ENCODE results near the gene EEFSEC.

EEFSEC gene

GRCh38 chr3:128408012-128408692 lies 254.9 kb downstream of the EEFSEC start:
- H3K9me3 ChIP-seq (ENCODE audit: control insufficient read depth in 1 of 2, low read length in 2 of 2), result no peaks in the 10 kb centered on the region
- H3K36me3 ChIP-seq (ENCODE audit: control insufficient read depth in 1 of 2, insufficient read depth in 2 of 2, low read length in 2 of 2), result no peaks in the 10 kb centered on the region
- H3K27ac ChIP-seq (ENCODE audit: low read length), result no peak overlapping the region
- H3K4me3 ChIP-seq (ENCODE audit: low read depth in 1 of 2, low read length in 2 of 2), result no peak overlapping the region
- H3K4me1 ChIP-seq (ENCODE audit: control insufficient read depth in 1 of 2, insufficient read depth in 2 of 2, low read length in 2 of 2), result no peaks in the 10 kb centered on the region
- H3K27me3 ChIP-seq (ENCODE audit: low read depth, low read length), result no peaks in the 10 kb centered on the region

GRCh38 chr3:128408693-128409623 lies 255.7 kb downstream of the EEFSEC start:
- no peaks in the 10 kb centered on the region for H3K9me3 ChIP-seq (ENCODE audit: control insufficient read depth in 1 of 2, low read length in 2 of 2)
- no peaks in the 10 kb centered on the region for H3K27me3 ChIP-seq (ENCODE audit: low read depth, low read length)
- H3K27ac ChIP-seq (ENCODE audit: low read length), result no peak overlapping the region
- H3K36me3 ChIP-seq (ENCODE audit: control insufficient read depth in 1 of 2, insufficient read depth in 2 of 2, low read length in 2 of 2), result no peaks in the 10 kb centered on the region
- no peaks in the 10 kb centered on the region for H3K4me1 ChIP-seq (ENCODE audit: control insufficient read depth in 1 of 2, insufficient read depth in 2 of 2, low read length in 2 of 2)
- H3K4me3 ChIP-seq (ENCODE audit: low read depth in 1 of 2, low read length in 2 of 2), result no peak overlapping the region

GRCh38 chr3:128409624-128410581 lies 256.6 kb downstream of the EEFSEC start:
- H3K4me3 ChIP-seq (ENCODE audit: low read depth in 1 of 2, low read length in 2 of 2), result no peak overlapping the region
- H3K36me3 ChIP-seq (ENCODE audit: control insufficient read depth in 1 of 2, insufficient read depth in 2 of 2, low read length in 2 of 2), result no peaks in the 10 kb centered on the region
- no peaks in the 10 kb centered on the region for H3K4me1 ChIP-seq (ENCODE audit: control insufficient read depth in 1 of 2, insufficient read depth in 2 of 2, low read length in 2 of 2)
- H3K27ac ChIP-seq (ENCODE audit: low read length), result no peak overlapping the region
- no peaks in the 10 kb centered on the region for H3K27me3 ChIP-seq (ENCODE audit: low read depth, low read length)
- no peaks in the 10 kb centered on the region for H3K9me3 ChIP-seq (ENCODE audit: control insufficient read depth in 1 of 2, low read length in 2 of 2)

GRCh38 chr3:128410669-128411573 lies 257.6 kb downstream of the EEFSEC start:
- H3K4me3 ChIP-seq (ENCODE audit: low read depth in 1 of 2, low read length in 2 of 2), result no peak overlapping the region
- no peak overlapping the region for H3K27ac ChIP-seq (ENCODE audit: low read length)
- H3K27me3 ChIP-seq (ENCODE audit: low read depth, low read length), result no peaks in the 10 kb centered on the region
- no peaks in the 10 kb centered on the region for H3K36me3 ChIP-seq (ENCODE audit: control insufficient read depth in 1 of 2, insufficient read depth in 2 of 2, low read length in 2 of 2)
- H3K9me3 ChIP-seq (ENCODE audit: control insufficient read depth in 1 of 2, low read length in 2 of 2), result no peaks in the 10 kb centered on the region
- H3K4me1 ChIP-seq (ENCODE audit: control insufficient read depth in 1 of 2, insufficient read depth in 2 of 2, low read length in 2 of 2), result no peaks in the 10 kb centered on the region

DNA sequence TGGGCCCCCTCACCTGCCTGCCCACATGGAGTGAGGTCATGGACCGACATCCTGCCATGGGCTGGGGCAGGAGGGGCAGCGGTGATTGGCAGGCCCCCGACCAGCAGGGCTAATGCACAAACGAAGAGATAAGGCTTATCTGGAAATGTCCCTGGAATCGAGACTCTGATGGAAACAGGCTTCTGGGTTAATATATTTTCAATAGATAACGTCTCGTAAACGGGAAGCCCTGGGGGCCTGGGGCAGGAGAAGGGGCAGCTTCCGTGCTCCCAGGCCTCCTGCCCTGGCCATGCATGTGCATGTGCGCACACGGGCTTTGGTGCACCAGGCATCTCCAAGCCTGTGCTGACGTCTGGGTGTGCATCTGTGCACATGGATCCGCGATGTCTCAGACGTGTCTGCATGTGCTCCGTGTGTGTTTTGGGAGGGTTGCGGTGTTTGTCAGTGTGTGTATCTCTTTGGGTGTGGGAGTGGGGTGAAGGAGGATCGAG lies 258.3 kb downstream of the EEFSEC start:
- no peaks in the 10 kb centered on the region for H3K27me3 ChIP-seq (ENCODE audit: low read depth, low read length)
- H3K4me1 ChIP-seq (ENCODE audit: control insufficient read depth in 1 of 2, insufficient read depth in 2 of 2, low read length in 2 of 2), result no peaks in the 10 kb centered on the region
- no peaks in the 10 kb centered on the region for H3K9me3 ChIP-seq (ENCODE audit: control insufficient read depth in 1 of 2, low read length in 2 of 2)
- no peaks in the 10 kb centered on the region for H3K36me3 ChIP-seq (ENCODE audit: control insufficient read depth in 1 of 2, insufficient read depth in 2 of 2, low read length in 2 of 2)
- no peak overlapping the region for H3K4me3 ChIP-seq (ENCODE audit: low read depth in 1 of 2, low read length in 2 of 2)
- H3K27ac ChIP-seq (ENCODE audit: low read length), result no peak overlapping the region

GRCh38 chr3:128412180-128413002 lies 259.1 kb downstream of the EEFSEC start:
- Histone ChIP-seq H3K27ac (ENCODE audit: low read length) (no peak overlapping the region), H3K9me3 (ENCODE audit: control insufficient read depth in 1 of 2, low read length in 2 of 2) (no peaks in the 10 kb centered on the region), H3K4me3 (ENCODE audit: low read depth in 1 of 2, low read length in 2 of 2) (no peak overlapping the region), H3K36me3 (ENCODE audit: control insufficient read depth in 1 of 2, insufficient read depth in 2 of 2, low read length in 2 of 2) (no peaks in the 10 kb centered on the region), H3K27me3 (ENCODE audit: low read depth, low read length) (no peaks in the 10 kb centered on the region), H3K4me1 (ENCODE audit: control insufficient read depth in 1 of 2, insufficient read depth in 2 of 2, low read length in 2 of 2) (no peaks in the 10 kb centered on the region)

- Histone ChIP-seq H3K4me3 (ENCODE audit: low read depth in 1 of 2, low read length in 2 of 2) (no peak overlapping the region), H3K27me3 (ENCODE audit: low read depth, low read length) (no peaks in the 10 kb centered on the region), H3K36me3 (ENCODE audit: control insufficient read depth in 1 of 2, insufficient read depth in 2 of 2, low read length in 2 of 2) (no peaks in the 10 kb centered on the region), H3K27ac (ENCODE audit: low read length) (no peak overlapping the region), H3K9me3 (ENCODE audit: control insufficient read depth in 1 of 2, low read length in 2 of 2) (no peaks in the 10 kb centered on the region), H3K4me1 (ENCODE audit: control insufficient read depth in 1 of 2, insufficient read depth in 2 of 2, low read length in 2 of 2) (no peaks in the 10 kb centered on the region)
These were observed 259.7 kb downstream of the EEFSEC start for GRCh38 chr3:128413003-128413370.

DNA sequence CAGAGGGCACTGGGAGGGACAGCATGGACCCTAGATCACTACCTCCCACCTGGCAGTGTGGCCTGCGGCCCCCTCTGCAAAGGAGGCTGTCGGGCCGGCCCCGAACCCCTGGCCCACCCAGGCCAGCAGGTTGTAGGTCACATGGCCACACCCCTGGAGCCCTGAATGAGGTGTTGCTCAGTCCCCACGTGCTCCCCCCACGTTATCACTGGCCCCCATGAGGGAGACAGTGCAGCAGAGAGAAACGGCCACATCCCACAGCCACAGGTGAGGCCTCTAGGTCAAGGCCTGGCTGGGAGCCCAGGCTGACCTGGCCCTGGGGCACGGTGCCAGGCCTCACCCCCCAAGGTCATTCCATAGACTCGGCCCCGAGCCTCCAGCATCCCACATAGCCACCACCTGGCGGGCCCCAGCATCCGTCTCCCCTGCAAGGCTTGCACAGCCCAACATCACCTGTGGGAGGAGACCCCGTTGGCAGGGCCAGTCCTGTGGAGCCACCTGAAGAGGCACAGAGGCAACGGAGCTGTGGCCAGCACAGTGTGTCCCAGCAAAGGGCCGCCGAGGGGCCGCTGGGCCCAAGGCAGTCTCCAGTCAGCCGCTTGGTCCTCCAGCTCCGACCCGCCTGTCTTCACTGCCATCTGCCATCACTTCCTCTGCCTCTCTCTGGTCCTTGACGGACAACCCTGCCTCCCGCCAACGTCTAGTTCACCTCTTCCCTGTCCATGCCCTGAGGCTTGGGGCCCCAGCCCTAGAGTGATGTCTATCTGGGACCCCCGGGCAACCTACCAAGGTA lies 260.3 kb downstream of the EEFSEC start:
- H3K27ac ChIP-seq (ENCODE audit: low read length), result no peak overlapping the region
- H3K27me3 ChIP-seq (ENCODE audit: low read depth, low read length), result no peaks in the 10 kb centered on the region

GRCh38 chr3:128415200-128415772 lies 262.0 kb downstream of the EEFSEC start:
- Histone ChIP-seq H3K4me3 (ENCODE audit: low read depth in 1 of 2, low read length in 2 of 2) (no peak overlapping the region), H3K36me3 (ENCODE audit: control insufficient read depth in 1 of 2, insufficient read depth in 2 of 2, low read length in 2 of 2) (no peaks in the 10 kb centered on the region), H3K9me3 (ENCODE audit: control insufficient read depth in 1 of 2, low read length in 2 of 2) (no peaks in the 10 kb centered on the region), H3K27ac (ENCODE audit: low read length) (no peak overlapping the region), H3K4me1 (ENCODE audit: control insufficient read depth in 1 of 2, insufficient read depth in 2 of 2, low read length in 2 of 2) (no peaks in the 10 kb centered on the region), H3K27me3 (ENCODE audit: low read depth, low read length) (no peaks in the 10 kb centered on the region)

More for the DNA sequence above, 260.3 kb downstream of the EEFSEC start:
- H3K4me1 ChIP-seq (ENCODE audit: control insufficient read depth in 1 of 2, insufficient read depth in 2 of 2, low read length in 2 of 2), result no peaks in the 10 kb centered on the region
- no peaks in the 10 kb centered on the region for H3K36me3 ChIP-seq (ENCODE audit: control insufficient read depth in 1 of 2, insufficient read depth in 2 of 2, low read length in 2 of 2)
- H3K9me3 ChIP-seq (ENCODE audit: control insufficient read depth in 1 of 2, low read length in 2 of 2), result no peaks in the 10 kb centered on the region
- H3K4me3 ChIP-seq (ENCODE audit: low read depth in 1 of 2, low read length in 2 of 2), result no peak overlapping the region
